Fibroblast of skin of back (primary cell): ENCODE data around the gene SYS1. TPM values are rescaled to one million over a fixed set of nuclear protein-coding genes. Genes with fewer than 3 reads are reported as not detected.

ENCODE experiments used
- DNase-seq: peaks from one replicate; pipeline ENCODE4 v3.0.0-alpha.2; 2013
- polyA plus RNA-seq, 2 experiments: library from polyadenylated mRNA; unstranded; fragments of 120-200 nt; gene quantifications; one replicate each; pipeline ENCODE4 v1.2.1, GENCODE V29; 2013; ENCODE audit not compliant: insufficient read length in 2 of 2

SYS1 gene
- 21.4 TPM for polyA plus RNA-seq (2013, experiment 1 of 2; ENCODE audit: insufficient read length)
- 20.5 TPM for polyA plus RNA-seq (2013, experiment 2 of 2; ENCODE audit: insufficient read length)

GRCh38 chr20:45362804-45363610 is at the start of gene SYS1:
Gene SYS1, plus strand, starts transcription at chr20:45363156. Its CDS starts 376 bp downstream, at chr20:45363532.
- DNase-seq, result peak; percentile 98

GRCh38 chr20:45313943-45314342 is 49.0 kb upstream of the SYS1 start:
- DNase-seq, result no peak

- no peak for DNase-seq
Measured at GRCh38 chr20:45315672-45316071, 47.3 kb upstream of the SYS1 start.

- no peak for DNase-seq
Measured at GRCh38 chr20:45316150-45317080, 46.5 kb upstream of the SYS1 start.

- DNase-seq, result no peak
Measured at GRCh38 chr20:45317826-45318225, 45.1 kb upstream of the SYS1 start.

GRCh38 chr20:45318386-45318939 is 44.5 kb upstream of the SYS1 start:
- DNase-seq, result no peak

GRCh38 chr20:45318948-45319347 is 44.0 kb upstream of the SYS1 start:
- no peak for DNase-seq

- DNase-seq, result no peak
Measured at GRCh38 chr20:45320948-45321595, 41.9 kb upstream of the SYS1 start.

GRCh38 chr20:45322952-45323383 is 40.0 kb upstream of the SYS1 start:
- peak; percentile 51 for DNase-seq

- DNase-seq, result no peak
Measured at GRCh38 chr20:45323731-45324130, 39.2 kb upstream of the SYS1 start.

- DNase-seq, result no peak
Measured at GRCh38 chr20:45325371-45325770, 37.6 kb upstream of the SYS1 start.

GRCh38 chr20:45328451-45328850 is 34.5 kb upstream of the SYS1 start:
- DNase-seq, result no peak

- no peak for DNase-seq
Measured at GRCh38 chr20:45329497-45330319, 33.2 kb upstream of the SYS1 start.

GRCh38 chr20:45330476-45330875 is 32.5 kb upstream of the SYS1 start:
- DNase-seq, result no peak

- DNase-seq, result peak; percentile 80
Measured at GRCh38 chr20:45336530-45337366, 26.2 kb upstream of the SYS1 start.

GRCh38 chr20:45337367-45338120 is 25.4 kb upstream of the SYS1 start:
- peak; percentile 94 for DNase-seq

- DNase-seq, result no peak
Measured at GRCh38 chr20:45338121-45339030, 24.6 kb upstream of the SYS1 start.

GRCh38 chr20:45339084-45339483 is 23.9 kb upstream of the SYS1 start:
- no peak for DNase-seq

- no peak for DNase-seq
Measured at GRCh38 chr20:45339799-45340198, 23.2 kb upstream of the SYS1 start.
